ENCODE data around the gene ATP1B1.
"Not testable (repeated sequence)": the region's sequence is repeated elsewhere in the genome, so short reads cannot be mapped to it uniquely, and the experiment has no call there.

ATP1B1 gene

GRCh38 chr1:169142129-169142528 lies 35.6 kb downstream of the ATP1B1 start:
- no peak for DNase-seq (ENCODE audit: low read depth, low spot score)

- no peak for DNase-seq (ENCODE audit: low read depth, low spot score)
Measured at GRCh38 chr1:169143346-169143745, 36.9 kb downstream of the ATP1B1 start.

- no peak for DNase-seq (ENCODE audit: low read depth, low spot score)
Measured at GRCh38 chr1:169143984-169144383, 37.5 kb downstream of the ATP1B1 start.

GRCh38 chr1:169144941-169145626 lies 38.6 kb downstream of the ATP1B1 start:
- no peak for DNase-seq (ENCODE audit: low read depth, low spot score)

- no peak for DNase-seq (ENCODE audit: low read depth, low spot score)
Measured at GRCh38 chr1:169146576-169147214, 40.2 kb downstream of the ATP1B1 start.

GRCh38 chr1:169148472-169149252 lies 42.2 kb downstream of the ATP1B1 start:
- no peak for DNase-seq (ENCODE audit: low read depth, low spot score)

- DNase-seq (ENCODE audit: low read depth, low spot score) = no peak
Measured at GRCh38 chr1:169149555-169150286, 43.2 kb downstream of the ATP1B1 start.

- DNase-seq (ENCODE audit: low read depth, low spot score) = no peak
Measured at GRCh38 chr1:169150641-169151337, 44.3 kb downstream of the ATP1B1 start.

GRCh38 chr1:169151338-169151837 lies 44.9 kb downstream of the ATP1B1 start:
- no peak for DNase-seq (ENCODE audit: low read depth, low spot score)

- no peak for DNase-seq (ENCODE audit: low read depth, low spot score)
Measured at GRCh38 chr1:169155675-169156074, 49.2 kb downstream of the ATP1B1 start.

- DNase-seq (ENCODE audit: low read depth, low spot score) = no peak
Measured at GRCh38 chr1:169156580-169156979, 50.1 kb downstream of the ATP1B1 start.

- DNase-seq (ENCODE audit: low read depth, low spot score) = no peak
Measured at GRCh38 chr1:169160845-169161495, 54.5 kb downstream of the ATP1B1 start.

- DNase-seq (ENCODE audit: low read depth, low spot score) = no peak
Measured at GRCh38 chr1:169161496-169162194, 55.2 kb downstream of the ATP1B1 start.

GRCh38 chr1:169163059-169163458 lies 56.6 kb downstream of the ATP1B1 start:
- no peak for DNase-seq (ENCODE audit: low read depth, low spot score)

GRCh38 chr1:169175461-169175860 lies 69.0 kb downstream of the ATP1B1 start:
- DNase-seq (ENCODE audit: low read depth, low spot score) = no peak

GRCh38 chr1:169179431-169179830 lies 72.9 kb downstream of the ATP1B1 start:
- DNase-seq (ENCODE audit: low read depth, low spot score) = not testable (repeated sequence)

- DNase-seq (ENCODE audit: low read depth, low spot score) = no peak
Measured at GRCh38 chr1:169180174-169180573, 73.7 kb downstream of the ATP1B1 start.
